Pancreas (tissue), 10 donors: ENCODE data around the gene MKLN1. TPM values are rescaled to one million over a fixed set of nuclear protein-coding genes. Genes with fewer than 3 reads are reported as not detected.
"Not testable (repeated sequence)": the region's sequence is repeated elsewhere in the genome, so short reads cannot be mapped to it uniquely, and the experiment has no call there.

ENCODE experiments used
- ATAC-seq, 4 donors: fragments of 200-7000 bp; cut with Tn5 transposase; one replicate each; pipeline versions ENCODE4 v1.8.0 to v1.9.1; 2020; ENCODE audit warnings: mild to moderate bottlenecking in 4 of 4, moderate library complexity in 4 of 4
- DNase-seq, 6 donors: peaks; one replicate each; pipeline ENCODE4 v3.0.0-alpha.2; 2020
- FAIRE-seq: peaks from 2 replicates; lab custom pipeline; 2012; peaks lifted over from hg19 to GRCh38; lab: Jason Lieb, UNC
- H3K27ac ChIP-seq, 4 donors: fragments of 200-600 bp; sonication (generic); 1 replicate in 3 of 4; 2 replicates in 1 of 4; pipeline versions ENCODE4 v1.5.0 to v1.8.0; 2020
- H3K27me3 ChIP-seq, 4 donors: fragments of 200-600 bp; one replicate each; pipeline ENCODE4 v1.8.0; 2021
- H3K36me3 ChIP-seq, 3 donors: fragments of 200-600 bp; sonication (generic) in 1 of 3; one replicate each; pipeline versions ENCODE4 v1.5.0 to v1.8.0; 2020 to 2021
- H3K4me1 ChIP-seq, 3 donors: fragments of 200-600 bp; one replicate each; pipeline ENCODE4 v1.8.0; 2021
- H3K4me3 ChIP-seq, 4 donors: fragments of 200-600 bp; sonication (generic) in 2 of 4; one replicate each; pipeline versions ENCODE4 v1.5.0 to v1.8.0; 2020 to 2021
- H3K9me3 ChIP-seq, 4 donors: fragments of 200-600 bp; one replicate each; pipeline ENCODE4 v1.8.0; 2021
- CTCF ChIP-seq, 4 donors: fragments of 200-600 bp; sonication (generic) in 3 of 4; IDR thresholded peaks; one replicate each; pipeline versions ENCODE4 v1.5.0 to v1.8.0; 2021; ENCODE audit warnings: antibody characterized with exemption in 4 of 4
- WGBS, 2 donors: extraction: QIAGEN DNeasy Blood & Tissue Kit; methylation state at CpG; one replicate each; pipeline ENCODE4 v1.1.7; 2013; 5-methylcytosine and 5-hydroxymethylcytosine counted together
- intact Hi-C, 3 donors: fragments of 100-400 bp; cut with DNase I; formaldehyde crosslinking; loops; one replicate each; pipeline versions ENCODE4 v1.11.1 to v1.14.2; 2022
- polyA plus RNA-seq, 2 donors: library from polyadenylated mRNA; stranded (reverse); fragments of 200-250 nt; gene quantifications; one replicate each; pipeline ENCODE4 v1.2.3, GENCODE V29; 2013
- total RNA-seq, 6 donors: library from RNA; stranded (reverse); fragmentation: NEBNext Ultra II Directional in 4 of 6; extraction: Animal tissue kit (Norgen Biotek cat#: 25700) in 4 of 6; gene quantifications; one replicate each; pipeline versions ENCODE4 v1.2.1 to v1.2.4, GENCODE V29; 2021 to 2023
- donor health status: healthy with polysubstance abuse.
- donor health status: DM: no; HTN: no; CAD: no; lungs with moderate emphysema.
- donor health status: DM: no; HTN: no; CAD: no.
- donor health status: control.
- donor health status: control.
- donor health status: Bipolar disorder and iron deficiency.
- donor health status: DM: yes; HTN: yes; CAD: no.
- donor health status: DM: no; HTN: no; CAD: no.
- donor health status: DM: no; HTN: no; CAD: no.
- donor health status: DM: yes; HTN: yes; CAD: no.

The MKLN1 gene
- total and polyA plus RNA-seq, 8 donors = 7.0 to 30.2 (median 21.6) TPM

- ATAC-seq (peak; percentile 53 to 84 (median 79)), DNase-seq (peak in 2 of 6 donors; percentile 11 to 42), FAIRE-seq (no peak)
- TF ChIP-seq CTCF (IDR thresholded peaks at IDR 0.05) = no peak
- Histone ChIP-seq H3K27me3 (no peaks in the 10 kb centered on the region), H3K9me3 (no peaks in the 10 kb centered on the region), H3K4me3 (no peak overlapping the region), H3K4me1 (peaks cover 6 to 11% (median 10%) of the 10 kb centered on the region in 3 donors), H3K27ac (peak overlapping the region in 2 of 4 donors; percentile 33 to 53), H3K36me3 (no peaks in the 10 kb centered on the region)
- intact Hi-C loops = no loop called here
- WGBS, 2 donors = 33 to 34% methylated on average over 4 of the region's 4 CpGs
These were observed 25.2 kb upstream of the MKLN1 start for GRCh38 chr7:131302446-131302845.

GRCh38 chr7:131302876-131303707 lies 24.6 kb upstream of the MKLN1 start:
- peak in 3 of 4 donors; percentile 21 to 48 (median 25) for TF ChIP-seq CTCF (IDR thresholded peaks at IDR 0.05)
- ATAC-seq (peak; percentile 79 to 91 (median 90)), FAIRE-seq (no peak), DNase-seq (peak in 4 of 6 donors; percentile 41 to 61 (median 44))
- WGBS, 2 donors = 48 to 56% methylated on average over 8 of the region's 8 CpGs
- intact Hi-C loops = no loop called here
- H3K27me3 ChIP-seq = no peaks in the 10 kb centered on the region
- no peaks in the 10 kb centered on the region for H3K36me3 ChIP-seq
- H3K4me3 ChIP-seq = no peak overlapping the region
- H3K9me3 ChIP-seq = no peaks in the 10 kb centered on the region
- peak overlapping the region in 2 of 4 donors; percentile 33 to 53 for H3K27ac ChIP-seq
- peaks cover 6 to 11% (median 10%) of the 10 kb centered on the region in 3 donors for H3K4me1 ChIP-seq

- no peaks in the 10 kb centered on the region for H3K36me3 ChIP-seq
- H3K4me1 ChIP-seq = peaks cover 6 to 11% (median 10%) of the 10 kb centered on the region in 3 donors
- no peak for TF ChIP-seq CTCF (IDR thresholded peaks at IDR 0.05)
- no peaks in the 10 kb centered on the region for H3K27me3 ChIP-seq
- DNase-seq = no peak
- no peaks in the 10 kb centered on the region for H3K9me3 ChIP-seq
- no peak overlapping the region for H3K4me3 ChIP-seq
- intact Hi-C loops = no loop called here
- H3K27ac ChIP-seq = no peak overlapping the region
- no peak for FAIRE-seq
- no peak for ATAC-seq
These were observed 22.5 kb upstream of the MKLN1 start for GRCh38 chr7:131305152-131305551.

- FAIRE-seq, H3K9me3 ChIP-seq, H3K27me3 ChIP-seq, H3K4me3 ChIP-seq, H3K36me3 ChIP-seq, DNase-seq, H3K27ac ChIP-seq, ATAC-seq, intact Hi-C loops: not testable (repeated sequence)
- 94 to 95% methylated on average over 3 of the region's 3 CpGs for WGBS, 2 donors
- H3K4me1 ChIP-seq = peaks cover 6 to 11% (median 10%) of the 10 kb centered on the region in 3 donors
These were observed 21.6 kb upstream of the MKLN1 start for GRCh38 chr7:131306041-131306440.

GRCh38 chr7:131306777-131307176 lies 20.9 kb upstream of the MKLN1 start:
- ATAC-seq (no peak), DNase-seq (no peak), FAIRE-seq (no peak)
- Histone ChIP-seq H3K27ac (no peak overlapping the region), H3K4me3 (no peak overlapping the region), H3K4me1 (peaks cover 6 to 11% (median 10%) of the 10 kb centered on the region in 3 donors), H3K36me3 (no peaks in the 10 kb centered on the region), H3K9me3 (no peaks in the 10 kb centered on the region), H3K27me3 (no peaks in the 10 kb centered on the region)
- intact Hi-C loops = no loop called here
- no peak for TF ChIP-seq CTCF (IDR thresholded peaks at IDR 0.05)
